Renal cortical epithelial cell (primary cell): ENCODE measurements around the gene TMEM168. TPM values are rescaled to one million over a fixed set of nuclear protein-coding genes. Genes with fewer than 3 reads are reported as not detected.
A peak's percentile ranks its signal among the peaks of the same experiment; 100 is the strongest.
"Not testable (repeated sequence)": the region's sequence is repeated elsewhere in the genome, so short reads cannot be mapped to it uniquely, and the experiment has no call there.

Experiments
- DNase-seq: peaks from one replicate; pipeline ENCODE4 v3.0.0-alpha.2; 2011; ENCODE audit warnings: low read depth
- total RNA-seq: library from RNA; depleted of rRNA; stranded (reverse); fragments of >200 nt; gene quantifications from 2 replicates; pipeline ENCODE4 v1.2.3, GENCODE V29; 2014

TMEM168 gene, protein sequence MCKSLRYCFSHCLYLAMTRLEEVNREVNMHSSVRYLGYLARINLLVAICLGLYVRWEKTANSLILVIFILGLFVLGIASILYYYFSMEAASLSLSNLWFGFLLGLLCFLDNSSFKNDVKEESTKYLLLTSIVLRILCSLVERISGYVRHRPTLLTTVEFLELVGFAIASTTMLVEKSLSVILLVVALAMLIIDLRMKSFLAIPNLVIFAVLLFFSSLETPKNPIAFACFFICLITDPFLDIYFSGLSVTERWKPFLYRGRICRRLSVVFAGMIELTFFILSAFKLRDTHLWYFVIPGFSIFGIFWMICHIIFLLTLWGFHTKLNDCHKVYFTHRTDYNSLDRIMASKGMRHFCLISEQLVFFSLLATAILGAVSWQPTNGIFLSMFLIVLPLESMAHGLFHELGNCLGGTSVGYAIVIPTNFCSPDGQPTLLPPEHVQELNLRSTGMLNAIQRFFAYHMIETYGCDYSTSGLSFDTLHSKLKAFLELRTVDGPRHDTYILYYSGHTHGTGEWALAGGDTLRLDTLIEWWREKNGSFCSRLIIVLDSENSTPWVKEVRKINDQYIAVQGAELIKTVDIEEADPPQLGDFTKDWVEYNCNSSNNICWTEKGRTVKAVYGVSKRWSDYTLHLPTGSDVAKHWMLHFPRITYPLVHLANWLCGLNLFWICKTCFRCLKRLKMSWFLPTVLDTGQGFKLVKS
- 18.2 and 42.2 TPM in 2 replicates for total RNA-seq

- DNase-seq, result peak; percentile 50
These were observed at the start of gene TMEM168 for GRCh38 chr7:112789817-112790585. TMEM168 (minus strand) TSS chr7:112790393; CDS start chr7:112784825, 5,568 bp downstream.

DNA sequence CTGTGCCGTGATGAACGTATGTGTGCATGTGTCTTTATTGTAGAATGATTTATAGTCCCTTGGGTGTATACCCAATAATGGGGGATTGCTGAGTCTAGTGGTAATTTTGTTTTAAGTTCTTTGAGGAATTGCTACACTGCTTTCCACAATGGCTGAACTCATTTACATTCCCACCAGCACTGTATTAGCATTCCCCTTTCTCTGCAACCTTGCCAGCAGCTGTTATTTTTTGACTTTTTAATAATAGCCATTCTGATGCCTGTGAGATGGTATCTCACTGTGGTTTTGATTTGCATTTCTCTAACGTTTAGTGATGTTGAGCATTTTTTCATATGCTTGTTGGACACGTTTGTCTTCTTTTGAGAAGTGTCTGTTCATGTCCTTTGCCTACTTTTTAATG is 45.7 kb upstream of the TMEM168 start:
- not testable (repeated sequence) for DNase-seq

- DNase-seq, result no peak
These were observed 42.9 kb upstream of the TMEM168 start for GRCh38 chr7:112833082-112833481.

DNA sequence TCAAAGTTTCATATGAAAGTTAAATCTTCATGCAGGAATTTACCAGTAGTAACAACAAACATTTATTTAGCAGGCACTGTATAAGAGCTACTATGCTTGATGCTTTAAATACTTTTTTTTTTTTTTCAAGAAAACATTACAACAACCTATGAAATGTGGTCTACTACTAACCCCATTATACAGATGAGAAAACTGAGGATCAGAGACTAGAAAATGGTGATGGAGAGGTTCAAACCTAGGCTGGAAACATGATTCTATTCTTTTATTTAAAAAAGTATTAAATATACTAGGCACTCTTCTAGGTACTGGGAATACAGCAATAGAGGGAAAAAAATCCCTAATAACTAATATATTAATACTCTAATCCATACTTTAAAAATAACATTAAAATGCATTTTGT is 40.6 kb upstream of the TMEM168 start:
- no peak for DNase-seq

- DNase-seq, result no peak
These were observed 38.5 kb upstream of the TMEM168 start for GRCh38 chr7:112828696-112829095.

DNA sequence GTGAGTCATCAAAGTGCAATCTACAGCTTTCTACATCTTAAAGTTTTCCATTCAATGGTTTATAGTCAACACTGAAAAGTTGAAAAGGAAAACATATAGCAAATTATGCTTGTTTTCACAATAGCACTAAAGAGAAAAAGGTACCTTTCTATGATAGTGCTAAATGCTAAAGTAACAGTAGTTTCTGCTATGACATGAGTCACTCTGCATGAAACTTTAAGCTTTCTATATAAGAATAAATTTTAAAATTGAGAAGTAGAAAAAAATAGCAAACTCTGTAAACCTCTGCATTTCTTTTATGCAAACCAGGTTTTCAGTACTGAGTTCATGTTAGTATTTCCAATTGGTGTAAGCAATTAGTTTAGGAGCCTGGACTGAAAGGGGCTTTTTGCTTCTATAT is 31.2 kb upstream of the TMEM168 start:
- DNase-seq, result no peak

- DNase-seq, result no peak
These were observed 29.3 kb upstream of the TMEM168 start for GRCh38 chr7:112819536-112819935.

- no peak for DNase-seq
These were observed 16.0 kb upstream of the TMEM168 start for GRCh38 chr7:112806156-112806555.

GRCh38 chr7:112802406-112802805 is 12.2 kb upstream of the TMEM168 start:
- DNase-seq, result no peak

DNA sequence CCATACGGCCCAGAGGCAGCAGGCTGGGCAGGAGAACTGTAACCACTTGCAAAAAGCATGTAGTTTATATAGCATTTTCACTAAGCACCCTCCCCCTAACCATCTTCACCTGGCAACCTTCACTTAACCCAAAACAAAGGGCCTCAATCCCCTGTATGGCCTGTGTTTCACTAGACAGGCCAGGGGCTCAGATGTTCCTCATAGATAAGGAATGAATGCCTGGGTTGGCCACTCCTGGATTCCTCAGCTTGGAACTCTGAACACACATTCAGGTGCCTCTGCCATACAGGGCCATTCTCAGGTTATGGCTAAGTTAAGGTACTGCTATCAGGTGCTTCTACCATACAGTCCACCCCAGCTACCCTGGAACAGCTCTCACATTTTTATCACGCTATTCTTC is 10.3 kb upstream of the TMEM168 start:
- no peak for DNase-seq

DNA sequence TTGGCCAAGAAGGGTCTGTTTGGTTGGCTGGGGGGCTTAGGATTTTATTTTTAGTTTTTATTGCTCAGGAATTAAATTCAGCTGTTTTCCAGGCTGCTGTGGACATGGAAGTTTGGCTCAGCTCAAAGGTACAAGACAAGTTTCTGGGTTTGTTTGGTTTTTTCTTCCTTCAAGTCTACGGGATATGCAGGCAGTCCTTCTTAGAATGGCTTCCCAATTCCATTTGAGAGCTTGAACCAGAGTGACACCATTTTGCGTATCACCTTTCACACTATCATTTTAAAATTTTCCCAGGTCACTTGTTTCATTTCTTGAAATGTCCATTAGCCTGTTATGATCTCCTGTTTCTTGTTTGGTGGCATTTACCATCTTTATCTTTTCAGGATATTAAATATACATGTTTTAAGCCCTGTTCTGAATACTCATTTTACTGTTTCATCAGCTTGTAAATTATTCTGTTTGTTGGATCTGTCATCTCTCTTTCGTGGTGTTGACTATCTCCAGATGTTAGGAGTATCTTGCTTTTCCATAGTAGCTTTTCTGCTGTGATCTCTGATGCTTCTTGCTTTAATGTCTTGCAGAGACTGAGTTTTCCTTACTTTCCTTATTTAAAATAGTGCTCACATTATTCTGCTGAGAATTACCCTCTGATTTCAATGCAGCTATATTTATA is 9.4 kb upstream of the TMEM168 start:
- no peak for DNase-seq

- no peak for DNase-seq
These were observed 8.3 kb upstream of the TMEM168 start for GRCh38 chr7:112798274-112799159.

DNA sequence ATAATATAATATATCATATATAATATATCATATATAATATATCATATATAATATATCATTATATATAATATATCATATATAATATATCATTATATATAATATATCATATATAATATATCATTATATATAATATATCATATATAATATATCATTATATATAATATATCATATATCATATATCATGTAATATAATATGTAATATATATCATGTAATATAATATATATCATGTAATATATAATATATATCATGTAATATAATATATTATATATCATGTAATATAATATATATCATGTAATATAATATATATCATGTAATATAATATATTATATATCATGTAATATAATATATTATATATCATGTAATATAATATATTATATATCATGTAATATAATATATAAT is 6.4 kb upstream of the TMEM168 start:
- not testable (repeated sequence) for DNase-seq

DNA sequence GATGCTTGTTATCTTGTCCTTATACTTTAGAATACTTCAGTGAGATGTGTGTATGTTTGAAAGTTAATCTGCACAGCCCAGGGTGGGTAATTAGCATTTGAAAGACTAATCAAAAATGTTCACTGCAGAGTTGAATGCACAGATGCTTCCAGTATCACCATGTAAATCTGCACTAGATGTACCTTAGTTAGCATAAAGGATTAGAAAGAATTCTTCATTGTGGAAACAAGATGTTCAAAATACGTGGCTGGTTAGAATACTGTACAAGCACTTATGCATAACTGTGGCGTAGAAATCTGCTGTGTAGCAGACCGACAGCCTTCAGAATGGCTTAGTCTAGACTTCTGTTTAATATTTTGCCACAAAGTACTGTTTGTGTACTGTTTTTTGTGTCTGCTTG is 2.2 kb upstream of the TMEM168 start:
- DNase-seq, result no peak

- DNase-seq, result no peak
These were observed 1.4 kb upstream of the TMEM168 start for GRCh38 chr7:112791465-112792168.

- no peak for DNase-seq
These were observed 402 bp upstream of the TMEM168 start for GRCh38 chr7:112790586-112791003.

GRCh38 chr7:112789453-112789816 is 758 bp downstream of the TMEM168 start:
- DNase-seq, result no peak

GRCh38 chr7:112788778-112789343 is 1.3 kb downstream of the TMEM168 start:
- no peak for DNase-seq

DNA sequence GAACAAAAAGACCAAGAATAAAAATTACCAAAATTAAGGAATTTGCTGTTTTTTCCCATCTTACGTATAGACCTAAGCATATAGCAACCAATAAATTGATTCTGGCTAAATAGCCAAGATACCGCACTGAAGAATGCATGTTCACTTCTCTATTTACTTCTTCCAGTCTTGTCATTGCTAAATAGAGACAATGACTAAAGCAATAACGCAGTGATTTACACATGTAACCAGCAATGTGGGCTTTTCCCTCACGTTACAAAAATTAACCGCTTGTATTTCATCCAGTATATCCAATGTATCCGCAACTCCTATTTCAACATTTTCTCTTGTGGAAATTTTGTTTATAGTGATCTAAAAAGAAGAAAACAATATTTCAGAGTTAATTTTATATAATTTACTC is 5.6 kb downstream of the TMEM168 start:
- no peak for DNase-seq

- no peak for DNase-seq
These were observed 7.7 kb downstream of the TMEM168 start for GRCh38 chr7:112782498-112782897.
